Liver (tissue), 9 donors: ENCODE measurements around the gene DNAJC4. TPM values are rescaled to one million over a fixed set of nuclear protein-coding genes. Genes with fewer than 3 reads are reported as not detected.

Source experiments
- DNase-seq: peaks from one replicate; pipeline ENCODE4 v3.0.0-alpha.2; 2017; ENCODE audit warnings: low spot score
- H3K27ac ChIP-seq, 2 donors: one replicate each; pipeline ENCODE4 v1.7.0; 2013; ENCODE audit warnings: inconsistent platforms in 2 of 2, low read length in 2 of 2, control low read depth in 1 of 2, low read depth in 1 of 2, mild to moderate bottlenecking in 1 of 2
- H3K27me3 ChIP-seq, 4 donors: one replicate each; pipeline versions ENCODE4 v1.6.1 to v1.7.0; 2013; ENCODE audit warnings: low read length in 3 of 4, inconsistent platforms in 1 of 4, mild to moderate bottlenecking in 1 of 4, moderate library complexity in 1 of 4; ENCODE audit not compliant: control insufficient read depth in 4 of 4, insufficient read depth in 4 of 4
- H3K36me3 ChIP-seq, 4 donors: one replicate each; pipeline versions ENCODE4 v1.6.1 to v1.7.0; 2013; ENCODE audit warnings: low read length in 3 of 4, mild to moderate bottlenecking in 3 of 4, low read depth in 1 of 4, moderate library complexity in 1 of 4; ENCODE audit not compliant: control insufficient read depth in 4 of 4, insufficient read depth in 3 of 4
- H3K4me1 ChIP-seq, 4 donors: one replicate each; pipeline versions ENCODE4 v1.6.1 to v1.7.0; 2013; ENCODE audit warnings: low read length in 3 of 4, mild to moderate bottlenecking in 3 of 4, moderate library complexity in 1 of 4; ENCODE audit not compliant: control insufficient read depth in 4 of 4, insufficient read depth in 4 of 4
- H3K4me3 ChIP-seq, 3 donors: one replicate each; pipeline versions ENCODE4 v1.6.1 to v1.7.0; 2013; ENCODE audit warnings: low read length in 3 of 3, control low read depth in 1 of 3, low read depth in 1 of 3, mild to moderate bottlenecking in 1 of 3
- H3K9ac ChIP-seq, 2 donors: one replicate each; pipeline ENCODE4 v1.7.0; 2013; ENCODE audit warnings: low read length in 2 of 2, mild to moderate bottlenecking in 2 of 2, moderate library complexity in 2 of 2, control low read depth in 1 of 2, low read depth in 1 of 2
- H3K9me3 ChIP-seq, 4 donors: one replicate each; pipeline versions ENCODE4 v1.6.1 to v1.7.0; 2013; ENCODE audit warnings: low read length in 3 of 4; ENCODE audit not compliant: control insufficient read depth in 4 of 4
- ATF3 ChIP-seq: IDR thresholded peaks from 2 replicates; pipeline ENCODE4 v1.6.1; 2016; ENCODE audit warnings: antibody characterized with exemption
- CTCF ChIP-seq: fragments of 150-350 bp; IDR thresholded peaks from 2 replicates; pipeline ENCODE4 v1.5.1; 2017; ENCODE audit warnings: improper control_type of control experiment, low read depth, low read length; ENCODE audit not compliant: missing input control
- EGR1 ChIP-seq, 2 donors: IDR thresholded peaks; 2 replicates each; pipeline ENCODE4 v1.6.1; 2016 to 2018; ENCODE audit warnings: antibody characterized with exemption in 2 of 2, low read depth in 2 of 2
- FOXA1 ChIP-seq: IDR thresholded peaks from 2 replicates; pipeline ENCODE4 v1.6.1; 2016; ENCODE audit warnings: antibody characterized with exemption
- FOXA2 ChIP-seq: IDR thresholded peaks from 2 replicates; pipeline ENCODE4 v1.6.1; 2016; ENCODE audit warnings: antibody characterized with exemption
- GABPA ChIP-seq, 2 donors: IDR thresholded peaks in 1 of 2; conservative IDR thresholded peaks in 1 of 2; 2 replicates each; pipeline ENCODE4 v1.6.1; 2016; ENCODE audit warnings: antibody characterized with exemption in 2 of 2, mild to moderate bottlenecking in 1 of 2, moderate library complexity in 1 of 2
- HNF4A ChIP-seq, 2 donors: conservative IDR thresholded peaks; 2 replicates each; pipeline ENCODE4 v1.6.1; 2016; ENCODE audit warnings: antibody characterized with exemption in 2 of 2, mild to moderate bottlenecking in 2 of 2
- HNF4G ChIP-seq: IDR thresholded peaks from 2 replicates; pipeline ENCODE4 v1.6.1; 2016; ENCODE audit warnings: antibody characterized with exemption
- JUND ChIP-seq, 2 donors: IDR thresholded peaks; 2 replicates each; pipeline ENCODE4 v1.6.1; 2016; ENCODE audit warnings: antibody characterized with exemption in 2 of 2
- MAX ChIP-seq: IDR thresholded peaks from 2 replicates; pipeline ENCODE4 v1.6.1; 2016; ENCODE audit warnings: antibody characterized with exemption
- NR2F2 ChIP-seq: IDR thresholded peaks from 2 replicates; pipeline ENCODE4 v1.6.1; 2016; ENCODE audit warnings: antibody characterized with exemption
- RAD21 ChIP-seq, 2 donors: IDR thresholded peaks; 2 replicates each; pipeline ENCODE4 v1.6.1; 2016; ENCODE audit warnings: antibody characterized with exemption in 2 of 2, mild to moderate bottlenecking in 2 of 2
- RXRA ChIP-seq, 2 donors: IDR thresholded peaks; 2 replicates each; pipeline ENCODE4 v1.6.1; 2017 to 2018; ENCODE audit warnings: antibody characterized with exemption in 2 of 2, mild to moderate bottlenecking in 1 of 2
- SP1 ChIP-seq: IDR thresholded peaks from 2 replicates; pipeline ENCODE4 v1.6.1; 2018; ENCODE audit warnings: antibody characterized with exemption, mild to moderate bottlenecking
- TAF1 ChIP-seq: conservative IDR thresholded peaks from 2 replicates; pipeline ENCODE4 v1.6.1; 2016; ENCODE audit warnings: antibody characterized with exemption, mild to moderate bottlenecking
- YY1 ChIP-seq: IDR thresholded peaks from 2 replicates; pipeline ENCODE4 v1.6.1; 2016; ENCODE audit warnings: antibody characterized with exemption, mild to moderate bottlenecking
- ZBTB33 ChIP-seq: IDR thresholded peaks from 2 replicates; pipeline ENCODE4 v1.6.1; 2016; ENCODE audit warnings: antibody characterized with exemption
- WGBS: extraction: QIAGEN DNeasy Blood & Tissue Kit; methylation state at CpG from one replicate; pipeline ENCODE4 v1.1.7; 2013; 5-methylcytosine and 5-hydroxymethylcytosine counted together
- polyA plus RNA-seq, 2 donors: library from polyadenylated mRNA; stranded (reverse) in 1 of 2; unstranded in 1 of 2; fragments of 200-250 nt in 1 of 2; fragments of >200 nt in 1 of 2; fragmentation: Nextera tagmentation in 1 of 2; extraction: Ambion mirVana in 1 of 2; gene quantifications; one replicate each; pipeline versions ENCODE4 v1.2.1 to v1.2.3, GENCODE V29; 2013 to 2015
- total RNA-seq, 2 donors: library from RNA; depleted of rRNA; stranded (reverse); fragments of >200 nt; gene quantifications; one replicate each; pipeline ENCODE4 v1.2.3, GENCODE V29; 2014
- TF ChIP-seq, protein P1 (sequence below): IDR thresholded peaks from 2 replicates; pipeline ENCODE4 v1.6.1; 2016; ENCODE audit warnings: antibody characterized with exemption, mild to moderate bottlenecking
- donor health status: healthy.
- donor health status: healthy.
- donor health status: healthy.
- donor health status: healthy.
- donor health status: healthy.

The DNAJC4 gene
- total and polyA plus RNA-seq, 4 donors = 8.5 to 25.9 (median 23.5) TPM

GRCh38 chr11:64266339-64266738 is 36.0 kb downstream of the DNAJC4 start:
- no peak for DNase-seq
- 97% methylated on average over 15 of the region's 15 CpGs for WGBS
- H3K27me3 ChIP-seq = no peaks in the 10 kb centered on the region
- peaks cover 5 to 17% (median 14%) of the 10 kb centered on the region in 4 donors for H3K4me1 ChIP-seq
- no peak overlapping the region for H3K27ac ChIP-seq
- no peak overlapping the region for H3K9ac ChIP-seq
- no peak overlapping the region for H3K4me3 ChIP-seq
- H3K36me3 ChIP-seq = peaks cover 0 to 9% (median 3%) of the 10 kb centered on the region in 4 donors
- no peaks in the 10 kb centered on the region for H3K9me3 ChIP-seq
- TF ChIP-seq CTCF (no peak), SP1 (no peak), EGR1 (IDR thresholded peaks at IDR 0.05; ENCODE audit: low read depth in 2 of 2) (no peak), YY1 (no peak), GABPA (IDR thresholded peaks at IDR 0.05 in 1 of 2, conservative IDR thresholded peaks at IDR 0.05 in 1 of 2) (no peak), HNF4G (no peak), FOXA1 (no peak), JUND (IDR thresholded peaks at IDR 0.05) (no peak), TAF1 (no peak), NR2F2 (no peak), FOXA2 (no peak), HNF4A (conservative IDR thresholded peaks at IDR 0.05) (no peak), RXRA (IDR thresholded peaks at IDR 0.05) (no peak), ZBTB33 (no peak), MAX (no peak), ATF3 (no peak), RAD21 (IDR thresholded peaks at IDR 0.05) (no peak)
- TF ChIP-seq, protein P1, sequence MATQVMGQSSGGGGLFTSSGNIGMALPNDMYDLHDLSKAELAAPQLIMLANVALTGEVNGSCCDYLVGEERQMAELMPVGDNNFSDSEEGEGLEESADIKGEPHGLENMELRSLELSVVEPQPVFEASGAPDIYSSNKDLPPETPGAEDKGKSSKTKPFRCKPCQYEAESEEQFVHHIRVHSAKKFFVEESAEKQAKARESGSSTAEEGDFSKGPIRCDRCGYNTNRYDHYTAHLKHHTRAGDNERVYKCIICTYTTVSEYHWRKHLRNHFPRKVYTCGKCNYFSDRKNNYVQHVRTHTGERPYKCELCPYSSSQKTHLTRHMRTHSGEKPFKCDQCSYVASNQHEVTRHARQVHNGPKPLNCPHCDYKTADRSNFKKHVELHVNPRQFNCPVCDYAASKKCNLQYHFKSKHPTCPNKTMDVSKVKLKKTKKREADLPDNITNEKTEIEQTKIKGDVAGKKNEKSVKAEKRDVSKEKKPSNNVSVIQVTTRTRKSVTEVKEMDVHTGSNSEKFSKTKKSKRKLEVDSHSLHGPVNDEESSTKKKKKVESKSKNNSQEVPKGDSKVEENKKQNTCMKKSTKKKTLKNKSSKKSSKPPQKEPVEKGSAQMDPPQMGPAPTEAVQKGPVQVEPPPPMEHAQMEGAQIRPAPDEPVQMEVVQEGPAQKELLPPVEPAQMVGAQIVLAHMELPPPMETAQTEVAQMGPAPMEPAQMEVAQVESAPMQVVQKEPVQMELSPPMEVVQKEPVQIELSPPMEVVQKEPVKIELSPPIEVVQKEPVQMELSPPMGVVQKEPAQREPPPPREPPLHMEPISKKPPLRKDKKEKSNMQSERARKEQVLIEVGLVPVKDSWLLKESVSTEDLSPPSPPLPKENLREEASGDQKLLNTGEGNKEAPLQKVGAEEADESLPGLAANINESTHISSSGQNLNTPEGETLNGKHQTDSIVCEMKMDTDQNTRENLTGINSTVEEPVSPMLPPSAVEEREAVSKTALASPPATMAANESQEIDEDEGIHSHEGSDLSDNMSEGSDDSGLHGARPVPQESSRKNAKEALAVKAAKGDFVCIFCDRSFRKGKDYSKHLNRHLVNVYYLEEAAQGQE = no peak
